Testis (tissue), 3 donors: ENCODE data around the gene DLK2. TPM values are rescaled to one million over a fixed set of nuclear protein-coding genes. Genes with fewer than 3 reads are reported as not detected.

Experiments
- DNase-seq: peaks from one replicate; pipeline ENCODE4 v3.0.0-alpha.2; 2019
- H3K27ac ChIP-seq, 2 donors: fragments of 200-600 bp; sonication (generic); one replicate each; pipeline ENCODE4 v1.5.1; 2019
- H3K27me3 ChIP-seq: fragments of 200-600 bp; sonication (generic); one replicate; pipeline ENCODE4 v1.5.1; 2019
- H3K36me3 ChIP-seq: fragments of 200-600 bp; sonication (generic); one replicate; pipeline ENCODE4 v1.5.1; 2017; ENCODE audit warnings: low read depth; ENCODE audit errors: missing control alignments
- H3K4me1 ChIP-seq: fragments of 200-600 bp; sonication (generic); one replicate; pipeline ENCODE4 v1.5.1; 2019
- H3K4me3 ChIP-seq, 2 donors: fragments of 200-600 bp; sonication (generic); one replicate each; pipeline ENCODE4 v1.5.1; 2017 to 2019
- H3K9me3 ChIP-seq: fragments of 200-600 bp; sonication (generic); one replicate; pipeline ENCODE4 v1.5.1; 2017
- POLR2A ChIP-seq: fragments of 450-650 bp; IDR thresholded peaks from one replicate; pipeline ENCODE4 v1.6.1; 2017; ENCODE audit warnings: antibody characterized with exemption, mild to moderate bottlenecking, moderate library complexity
- WGBS, 2 donors: methylation state at CpG; one replicate each; pipeline ENCODE4 v1.1.5; 2018; 5-methylcytosine and 5-hydroxymethylcytosine counted together
- intact Hi-C: fragments of 100-400 bp; cut with DNase I; formaldehyde crosslinking; loops from one replicate; pipeline ENCODE4 v1.15.1; 2023; ENCODE audit warnings: low total_unique reads
- polyA plus RNA-seq: library from polyadenylated mRNA; stranded (reverse); fragments of 350-450 nt; fragmentation: Illumina TruSeq; extraction: RNeasy Lipid Tissue Mini Kit (QIAGEN cat#74804); gene quantifications from one replicate; pipeline ENCODE4 v1.2.3, GENCODE V29; 2014; ENCODE audit warnings: low read depth, low replicate concordance; ENCODE audit not compliant: insufficient read depth
- total RNA-seq, 2 donors: library from RNA; depleted of rRNA; stranded (reverse); fragments of >200 nt; gene quantifications; one replicate each; pipeline ENCODE4 v1.2.3, GENCODE V29; 2016
- TF ChIP-seq, protein P1 (sequence below), 3 experiments: fragments of 450-650 bp in 2 of 3; fragments of 200-600 bp in 1 of 3; sonication (generic) in 1 of 3; IDR thresholded peaks; one replicate each; pipeline ENCODE4 v1.5.1; 2016 to 2019; ENCODE audit warnings: antibody characterized with exemption in 3 of 3, mild to moderate bottlenecking in 2 of 3, moderate library complexity in 1 of 3

DLK2 gene
- total and polyA plus RNA-seq, 3 donors from 2014 or later, result 1.3 to 1.9 (median 1.7) TPM

DNA sequence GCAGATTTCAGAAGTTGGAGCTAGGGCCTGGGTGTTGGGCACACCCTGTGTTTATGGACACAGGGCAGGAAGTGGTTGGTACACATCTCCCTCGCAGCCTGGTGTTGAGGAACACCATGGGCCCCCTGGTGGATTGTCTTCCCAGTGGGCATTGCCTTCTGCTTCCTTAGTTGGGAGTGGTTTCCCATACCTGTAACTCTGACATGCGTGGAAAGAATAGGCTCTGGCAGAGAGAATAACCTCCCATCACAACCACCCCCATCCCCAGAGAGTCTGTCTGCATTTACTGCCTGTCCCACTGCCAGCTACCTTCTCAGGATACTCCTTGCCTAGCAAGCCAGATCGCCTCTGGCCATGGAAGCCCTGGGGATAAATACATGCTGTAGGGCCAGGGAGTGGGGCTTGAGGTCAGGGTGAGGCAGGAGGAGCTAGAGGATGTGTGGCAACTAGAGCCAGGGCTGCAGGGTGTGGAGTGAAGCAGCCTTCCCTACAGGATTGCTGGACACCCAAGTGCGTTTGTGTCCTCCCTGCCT is 40.1 kb upstream of the DLK2 start:
- no peaks in the 10 kb centered on the region for H3K9me3 ChIP-seq
- intact Hi-C loops, result no loop called here
- H3K4me3 ChIP-seq, result no peak overlapping the region
- TF ChIP-seq, protein P1, sequence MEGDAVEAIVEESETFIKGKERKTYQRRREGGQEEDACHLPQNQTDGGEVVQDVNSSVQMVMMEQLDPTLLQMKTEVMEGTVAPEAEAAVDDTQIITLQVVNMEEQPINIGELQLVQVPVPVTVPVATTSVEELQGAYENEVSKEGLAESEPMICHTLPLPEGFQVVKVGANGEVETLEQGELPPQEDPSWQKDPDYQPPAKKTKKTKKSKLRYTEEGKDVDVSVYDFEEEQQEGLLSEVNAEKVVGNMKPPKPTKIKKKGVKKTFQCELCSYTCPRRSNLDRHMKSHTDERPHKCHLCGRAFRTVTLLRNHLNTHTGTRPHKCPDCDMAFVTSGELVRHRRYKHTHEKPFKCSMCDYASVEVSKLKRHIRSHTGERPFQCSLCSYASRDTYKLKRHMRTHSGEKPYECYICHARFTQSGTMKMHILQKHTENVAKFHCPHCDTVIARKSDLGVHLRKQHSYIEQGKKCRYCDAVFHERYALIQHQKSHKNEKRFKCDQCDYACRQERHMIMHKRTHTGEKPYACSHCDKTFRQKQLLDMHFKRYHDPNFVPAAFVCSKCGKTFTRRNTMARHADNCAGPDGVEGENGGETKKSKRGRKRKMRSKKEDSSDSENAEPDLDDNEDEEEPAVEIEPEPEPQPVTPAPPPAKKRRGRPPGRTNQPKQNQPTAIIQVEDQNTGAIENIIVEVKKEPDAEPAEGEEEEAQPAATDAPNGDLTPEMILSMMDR (IDR thresholded peaks at IDR 0.05), result no peak
- TF ChIP-seq POLR2A, result no peak
- H3K27me3 ChIP-seq, result no peaks in the 10 kb centered on the region
- no peak for DNase-seq
- no peaks in the 10 kb centered on the region for H3K36me3 ChIP-seq
- peaks cover 52% of the 10 kb centered on the region for H3K4me1 ChIP-seq
- no peak overlapping the region for H3K27ac ChIP-seq
- whole genome bisulfite sequencing, 2 donors, result 75 to 79% methylated on average over 3 to 4 of the region's 4 CpGs

DNA sequence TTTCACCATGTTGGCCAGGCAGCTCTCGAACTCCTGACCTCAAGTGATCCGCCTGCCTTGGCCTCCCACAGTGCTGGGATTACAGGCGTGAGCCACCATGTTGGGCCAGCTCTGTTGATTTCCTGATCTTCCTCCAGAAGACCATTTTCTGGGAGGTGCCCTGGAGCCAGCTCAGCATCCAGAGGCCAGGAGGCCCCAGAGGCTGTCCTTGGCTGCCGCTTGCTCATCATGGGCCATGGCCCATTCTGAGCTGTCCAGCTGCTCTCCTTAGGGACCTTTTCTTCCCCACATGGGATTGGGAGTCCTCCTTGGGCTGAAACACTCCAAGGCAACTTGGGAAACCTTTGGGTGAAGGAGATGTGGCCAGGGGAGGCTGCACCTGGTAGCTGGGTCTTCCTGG is 39.4 kb upstream of the DLK2 start:
- Histone ChIP-seq H3K4me1 (peaks cover 50% of the 10 kb centered on the region), H3K27me3 (no peaks in the 10 kb centered on the region), H3K27ac (no peak overlapping the region), H3K9me3 (no peaks in the 10 kb centered on the region), H3K36me3 (no peaks in the 10 kb centered on the region), H3K4me3 (no peak overlapping the region)
- TF ChIP-seq, protein P1 (IDR thresholded peaks at IDR 0.05), result no peak
- no peak for TF ChIP-seq POLR2A
- WGBS, 2 donors, result 85 to 91% methylated on average over 4 of the region's 4 CpGs
- DNase-seq, result no peak
- intact Hi-C loops, result no loop called here

DNA sequence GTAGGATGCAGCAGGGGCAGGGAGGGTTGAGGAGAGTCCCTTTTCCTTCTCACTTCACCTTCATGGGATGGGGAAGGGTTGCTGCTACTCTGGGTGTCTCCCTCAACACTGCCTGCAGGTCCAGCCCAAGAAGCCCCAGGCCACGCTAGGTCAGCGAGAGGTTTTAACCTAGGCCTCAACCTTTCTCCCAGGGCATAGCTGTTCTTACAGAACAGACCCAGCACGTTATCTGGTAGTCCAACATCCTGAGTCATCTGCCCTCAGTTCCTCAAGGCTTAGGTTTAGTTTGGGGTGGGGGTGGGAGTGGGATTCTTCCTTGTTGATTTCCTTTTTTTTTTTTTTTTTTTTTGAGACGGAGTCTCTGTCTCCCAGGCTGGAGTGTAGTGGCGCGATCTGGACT is 39.0 kb upstream of the DLK2 start:
- Histone ChIP-seq H3K36me3 (no peaks in the 10 kb centered on the region), H3K27me3 (no peaks in the 10 kb centered on the region), H3K9me3 (no peaks in the 10 kb centered on the region), H3K4me1 (peaks cover 46% of the 10 kb centered on the region), H3K4me3 (no peak overlapping the region), H3K27ac (no peak overlapping the region)
- intact Hi-C loops, result no loop called here
- 88 to 95% methylated on average over 6 of the region's 6 CpGs for WGBS, 2 donors
- TF ChIP-seq, protein P1 (IDR thresholded peaks at IDR 0.05), result no peak
- TF ChIP-seq POLR2A, result no peak
- DNase-seq, result no peak

DNA sequence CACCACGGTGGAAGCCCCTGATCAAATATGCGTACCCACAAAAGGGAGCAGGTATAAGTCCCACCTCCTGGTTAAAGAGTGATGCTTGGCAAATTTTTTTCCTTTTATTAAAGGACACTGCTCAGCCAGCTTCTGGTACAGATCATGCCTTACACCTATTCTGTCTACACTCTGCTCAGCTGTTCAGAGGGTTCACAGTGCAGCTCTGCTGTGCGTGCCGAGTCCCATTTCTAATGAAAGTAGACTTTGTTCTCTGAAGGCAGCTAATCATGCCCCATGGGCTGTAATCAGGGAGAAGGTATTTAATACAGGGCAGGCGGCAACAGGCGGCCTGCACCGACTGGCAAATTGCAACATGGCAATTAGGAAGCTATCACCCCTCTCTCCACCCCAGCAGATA is 38.5 kb upstream of the DLK2 start:
- no peak for DNase-seq
- H3K27me3 ChIP-seq, result no peaks in the 10 kb centered on the region
- intact Hi-C loops, result no loop called here
- TF ChIP-seq, protein P1 (IDR thresholded peaks at IDR 0.05), result no peak
- TF ChIP-seq POLR2A, result no peak
- H3K27ac ChIP-seq, result no peak overlapping the region
- whole genome bisulfite sequencing, 2 donors, result 77 to 81% methylated on average over 7 of the region's 7 CpGs
- no peak overlapping the region for H3K4me3 ChIP-seq
- no peaks in the 10 kb centered on the region for H3K36me3 ChIP-seq
- peaks cover 41% of the 10 kb centered on the region for H3K4me1 ChIP-seq
- no peaks in the 10 kb centered on the region for H3K9me3 ChIP-seq

DNA sequence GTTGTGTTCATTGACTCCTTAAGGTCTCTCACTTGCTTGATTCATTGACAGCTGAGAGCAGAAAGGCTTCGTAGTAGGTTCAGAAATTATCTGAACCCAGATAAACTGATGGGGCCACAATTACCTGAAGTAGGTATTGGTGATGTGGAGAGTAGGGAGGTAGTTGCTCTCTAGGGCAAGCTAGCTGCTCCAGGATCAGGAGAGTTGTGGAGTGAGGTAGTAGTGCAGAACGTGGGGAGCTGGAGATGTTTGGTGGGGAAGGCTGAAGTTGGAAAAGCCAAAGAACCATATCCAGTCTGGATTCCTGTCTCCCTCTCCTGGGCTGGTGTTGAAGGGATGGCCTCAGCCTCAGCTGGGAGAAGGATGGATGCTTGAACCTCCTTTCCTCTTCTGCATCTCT is 37.9 kb upstream of the DLK2 start:
- no peaks in the 10 kb centered on the region for H3K27me3 ChIP-seq
- H3K27ac ChIP-seq, result no peak overlapping the region
- H3K9me3 ChIP-seq, result no peaks in the 10 kb centered on the region
- no peak for DNase-seq
- peaks cover 41% of the 10 kb centered on the region for H3K4me1 ChIP-seq
- H3K36me3 ChIP-seq, result no peaks in the 10 kb centered on the region
- H3K4me3 ChIP-seq, result no peak overlapping the region
- intact Hi-C loops, result no loop called here
- TF ChIP-seq POLR2A, result no peak
- TF ChIP-seq, protein P1 (IDR thresholded peaks at IDR 0.05), result no peak
- 58 to 78% methylated on average over 2 of the region's 2 CpGs for WGBS, 2 donors
